ENCODE results near the gene PRKAG2.

The PRKAG2 gene

DNA sequence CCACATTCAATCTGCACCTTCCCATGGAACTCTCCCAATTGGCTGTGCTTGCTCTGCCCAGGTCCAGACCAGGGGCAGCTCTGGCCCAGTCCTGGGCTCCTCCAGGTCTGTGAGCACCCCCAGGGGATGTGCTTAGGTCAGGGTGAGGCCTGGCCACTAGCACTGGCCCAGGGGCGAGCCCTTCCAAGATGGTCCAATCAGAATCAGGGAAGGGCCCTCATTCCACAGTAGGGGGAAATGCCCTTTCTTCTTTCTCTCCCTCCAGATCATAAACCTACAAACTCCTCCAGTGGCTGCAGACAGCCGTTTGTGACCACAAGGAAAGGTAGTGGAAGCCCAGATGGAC lies 157.0 kb downstream of the PRKAG2 start:
- DNase-seq: no peak

DNA sequence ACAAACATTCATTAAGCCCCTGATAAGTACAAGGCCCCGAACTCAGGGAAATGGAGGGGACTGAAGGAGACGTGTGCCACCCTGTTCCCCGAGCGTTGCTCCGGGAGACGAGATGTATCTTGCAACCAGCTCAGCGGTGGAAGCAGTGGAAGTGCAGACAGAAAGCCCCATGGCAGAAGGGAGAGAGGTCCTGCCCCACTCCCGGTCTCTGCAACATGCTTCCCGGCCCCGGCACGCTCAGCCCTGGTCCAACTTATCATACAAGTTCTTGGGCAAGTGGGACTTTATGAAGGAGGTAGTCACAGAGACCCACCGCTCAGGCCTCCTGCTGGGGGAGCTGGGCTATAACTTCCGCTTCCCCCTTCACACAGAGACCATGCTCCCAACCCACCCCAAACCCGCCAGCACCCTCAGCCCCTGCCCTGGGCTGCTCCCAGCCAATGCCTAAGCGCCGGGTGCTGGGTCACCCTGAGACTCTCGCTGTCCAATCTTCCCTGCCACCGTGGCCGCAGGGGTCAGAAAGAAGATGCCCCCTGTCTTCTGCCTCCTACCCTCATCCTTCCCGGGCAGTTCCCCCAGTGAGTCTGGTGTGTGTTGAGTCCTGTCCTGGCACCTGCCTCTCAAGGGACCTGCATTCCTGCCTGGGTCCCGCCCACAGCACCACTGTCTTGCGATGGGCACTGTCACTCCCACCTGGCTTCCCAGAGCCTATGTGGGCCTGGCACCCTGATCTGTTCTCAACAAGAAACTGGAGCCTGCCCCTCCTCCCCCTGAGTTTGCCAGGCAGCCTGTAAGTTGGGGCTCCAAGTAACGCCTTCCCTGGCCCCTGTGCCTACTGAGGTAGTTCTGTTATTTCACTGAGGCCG lies 157.7 kb downstream of the PRKAG2 start:
- no peak for DNase-seq

DNA sequence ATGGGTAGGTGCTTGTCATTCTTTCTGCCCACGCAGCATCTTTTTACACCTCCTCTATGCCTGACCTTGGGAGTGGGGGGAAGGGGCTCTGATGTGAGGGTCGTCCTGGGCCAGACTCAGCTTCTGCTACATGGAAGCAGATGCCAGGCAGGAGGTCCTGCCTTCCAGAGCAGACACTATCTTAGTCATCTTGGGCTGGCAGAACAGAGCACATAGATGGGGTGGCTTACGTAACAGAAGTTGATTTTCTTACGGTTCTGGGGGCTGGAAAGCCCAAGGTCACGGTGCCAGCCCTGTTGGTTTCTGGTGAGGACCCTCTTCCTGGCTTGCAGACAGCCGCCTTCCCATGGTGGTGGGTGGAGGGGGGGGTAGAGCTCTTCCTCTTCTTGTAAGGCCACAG lies 159.0 kb downstream of the PRKAG2 start:
- no peak for DNase-seq

DNA sequence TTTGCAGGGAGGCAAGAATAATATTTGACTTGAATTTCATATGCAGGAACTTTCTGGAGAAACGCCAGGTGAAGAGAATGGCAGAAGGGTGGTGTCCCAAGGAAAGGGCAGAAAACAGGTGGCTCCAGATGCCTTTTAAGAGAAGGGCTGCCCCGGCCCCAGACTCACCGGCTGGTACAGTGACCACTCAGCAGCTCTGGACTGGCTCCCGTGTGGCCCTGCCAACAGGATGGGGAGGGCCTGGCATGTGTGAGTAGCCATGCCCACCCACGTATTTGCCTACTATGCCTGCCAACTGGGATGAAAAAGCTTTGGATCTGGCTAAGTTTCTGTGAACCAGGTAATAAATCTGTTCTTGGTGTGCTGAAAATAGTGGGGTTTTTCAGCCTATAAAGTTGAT lies 159.5 kb downstream of the PRKAG2 start:
- DNase-seq: no peak

DNA sequence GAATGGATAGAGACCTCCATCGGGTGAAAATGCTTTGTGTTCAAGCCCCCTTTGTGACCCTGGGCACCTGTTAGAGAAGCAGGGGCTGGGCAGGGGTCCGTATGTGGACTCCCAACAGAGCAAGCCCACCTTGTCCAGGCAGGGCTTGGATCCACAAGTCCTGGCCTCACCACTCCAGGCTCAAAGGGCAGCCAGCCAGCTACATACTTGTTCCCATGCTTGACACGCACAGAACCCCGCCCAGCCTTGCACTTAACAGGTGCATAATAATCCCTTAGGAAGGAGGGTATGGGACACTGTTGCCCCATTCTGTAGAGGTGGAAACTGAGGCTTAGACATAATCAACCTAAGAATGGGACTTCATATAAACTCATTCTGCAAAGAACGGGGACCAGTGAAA lies 160.6 kb downstream of the PRKAG2 start:
- DNase-seq: no peak

DNA sequence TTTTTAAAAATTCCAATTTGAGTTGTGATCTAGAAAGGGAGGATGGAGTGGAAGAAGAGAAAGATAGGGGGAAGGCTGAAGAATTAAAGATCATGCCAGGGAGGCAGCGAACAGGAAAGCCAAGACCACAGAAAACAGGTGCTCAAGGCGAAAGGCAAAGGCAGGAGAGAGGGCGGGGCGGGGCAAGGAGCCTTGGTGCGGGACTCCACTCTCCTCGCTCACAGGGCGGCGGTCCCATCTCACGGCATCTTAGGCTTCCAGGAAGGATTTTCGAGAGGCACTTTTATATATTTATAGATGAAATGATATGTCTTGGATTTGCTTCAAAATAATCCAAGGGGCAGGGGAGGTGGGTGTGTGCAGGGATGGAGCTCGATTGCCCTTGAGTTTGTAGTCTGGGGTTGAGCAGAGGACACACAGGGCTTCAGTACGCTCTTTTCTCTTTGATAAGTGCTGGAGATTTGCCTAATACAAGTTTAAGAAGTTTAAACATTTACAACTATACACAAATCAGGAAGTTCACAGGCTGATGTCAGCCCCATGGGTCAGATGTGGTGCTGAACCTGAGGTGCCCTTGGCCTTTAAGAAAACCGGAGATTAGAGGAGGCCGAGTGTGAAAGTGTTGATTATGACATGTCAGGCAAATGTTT lies 161.1 kb downstream of the PRKAG2 start:
- DNase-seq: no peak

DNA sequence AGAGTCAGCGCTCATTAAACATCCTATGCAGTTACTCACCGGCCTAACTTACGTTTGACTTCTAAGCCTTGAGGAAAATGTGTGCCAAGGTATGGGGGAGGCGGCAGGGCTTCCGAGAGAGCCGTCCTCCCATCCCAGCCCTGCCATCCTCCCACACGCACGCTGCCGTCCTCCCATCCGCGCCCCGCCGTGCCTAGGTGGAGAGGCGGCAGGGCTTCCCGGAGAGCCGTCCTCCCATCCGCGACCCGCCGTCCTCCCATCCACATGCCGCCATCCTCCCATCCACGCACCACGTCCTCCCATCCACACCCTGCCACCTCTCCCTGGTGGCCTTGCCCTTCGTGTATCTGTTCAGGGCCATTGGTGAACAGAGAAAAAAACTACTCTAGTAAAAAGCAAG lies 162.7 kb downstream of the PRKAG2 start:
- DNase-seq: no peak

DNA sequence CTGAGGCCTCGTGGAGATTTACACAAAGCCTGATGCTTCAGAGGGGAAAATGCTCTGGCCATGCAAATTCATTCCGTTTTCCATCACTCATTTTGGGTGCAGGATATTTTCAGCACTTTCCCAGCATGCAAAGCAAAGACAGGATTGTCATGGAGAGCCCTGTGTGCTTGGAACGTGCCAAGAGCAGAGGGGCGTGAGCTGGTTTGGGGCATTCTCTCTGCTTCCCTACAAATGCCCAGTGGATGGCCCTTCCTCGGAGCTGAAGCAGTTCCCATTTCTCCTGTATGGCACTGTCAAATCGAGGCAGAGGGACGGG lies 164.1 kb downstream of the PRKAG2 start:
- DNase-seq: no peak

DNA sequence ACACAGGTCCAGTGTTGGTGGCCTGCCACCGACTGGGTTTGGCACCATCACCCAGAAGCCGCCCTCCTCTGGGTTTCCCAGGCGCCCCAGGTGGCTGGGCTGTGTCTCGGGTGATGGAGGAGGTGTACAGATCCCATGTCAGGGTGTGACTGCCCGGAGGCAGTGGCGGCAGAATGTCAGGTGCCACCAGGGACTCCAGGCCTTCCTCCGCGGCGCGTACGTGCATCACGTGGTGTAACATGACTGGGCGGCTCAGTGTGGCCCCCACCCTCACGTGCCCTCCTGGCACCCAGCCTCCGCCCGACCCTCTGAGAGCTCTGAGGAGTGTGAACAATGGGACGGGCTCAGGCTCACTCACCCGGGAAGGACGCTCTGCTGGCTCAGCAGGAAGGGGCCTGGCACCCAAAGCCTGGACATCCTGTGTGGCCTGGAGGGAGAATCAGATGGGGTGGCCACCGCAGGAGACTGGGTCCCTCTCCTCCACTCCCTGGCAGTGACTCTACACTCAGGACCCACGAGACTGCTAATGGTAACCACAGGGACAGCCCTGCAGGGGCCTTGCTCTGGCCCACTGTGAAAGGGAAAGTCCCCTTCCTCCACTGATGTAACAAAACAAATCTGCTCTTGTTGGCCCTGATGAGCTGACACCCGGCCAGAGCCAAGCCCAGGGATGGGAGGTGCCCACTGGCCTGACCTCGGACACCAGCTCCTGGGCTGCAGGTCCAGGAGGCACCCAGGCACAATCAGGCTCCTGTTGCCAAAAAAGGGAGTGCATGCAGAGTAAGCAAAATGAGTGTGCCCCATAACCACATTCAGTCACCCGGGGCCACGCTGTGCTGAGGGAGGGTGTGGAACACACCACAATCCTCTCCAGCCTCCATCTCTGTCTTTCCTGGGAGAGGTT lies 164.8 kb downstream of the PRKAG2 start:
- no peak for DNase-seq

DNA sequence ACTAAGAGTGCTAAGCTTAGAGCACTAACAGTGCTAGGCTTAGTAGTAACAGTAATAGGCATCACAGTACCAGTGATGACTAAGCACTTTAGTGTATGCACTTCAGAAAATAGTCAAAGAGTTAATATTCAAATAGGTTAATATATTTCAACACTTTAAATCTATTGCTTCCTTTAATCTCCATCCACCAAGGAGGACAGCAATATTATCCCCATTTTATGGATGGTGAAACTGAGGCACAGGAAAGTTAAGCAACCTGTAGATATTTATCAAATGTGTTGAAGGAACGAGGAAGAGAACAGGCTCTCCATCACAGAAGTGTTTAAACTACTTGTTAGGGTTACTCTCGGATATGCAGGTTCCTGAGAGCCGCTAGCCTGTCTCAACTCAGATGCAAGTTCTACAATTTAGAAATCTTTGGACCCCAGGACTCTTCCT lies 165.5 kb downstream of the PRKAG2 start:
- no peak for DNase-seq

DNA sequence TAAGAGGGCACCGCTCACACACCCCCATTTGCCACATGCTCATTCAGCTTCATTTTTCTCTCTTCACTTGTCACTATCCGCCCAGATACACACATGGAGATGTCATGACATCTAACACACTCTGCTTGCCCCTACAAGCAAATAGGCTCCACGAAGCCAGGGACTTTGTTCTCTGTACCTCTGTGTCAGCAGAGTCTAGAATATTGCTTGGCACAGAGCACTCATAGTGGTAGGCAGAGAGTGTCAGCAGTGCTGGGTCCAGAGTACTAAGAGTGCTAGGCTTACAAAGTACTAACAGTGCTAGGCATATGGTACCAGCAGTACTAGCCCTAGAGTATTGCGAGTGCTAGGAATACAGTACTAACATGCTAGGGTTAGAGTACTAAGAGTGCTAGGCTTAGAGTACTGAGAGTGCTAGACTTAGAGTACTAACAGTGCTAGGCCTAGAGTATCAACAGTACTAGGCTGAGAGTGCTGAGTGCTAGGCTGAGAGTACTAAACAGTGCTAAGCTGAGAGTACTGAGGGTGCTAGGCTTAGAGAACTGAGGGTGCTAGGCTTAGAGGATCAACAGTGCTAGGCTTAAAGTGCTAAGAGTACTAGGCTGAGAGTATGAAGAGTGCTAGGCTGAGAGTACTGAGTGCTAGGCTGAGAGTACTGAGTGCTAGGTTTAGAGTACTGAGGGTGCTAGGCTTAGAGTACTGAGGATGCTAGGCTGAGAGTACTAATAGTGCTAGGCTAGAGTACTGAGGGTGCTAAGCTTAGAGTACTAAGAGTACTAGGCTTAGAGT lies 166.1 kb downstream of the PRKAG2 start:
- no peak for DNase-seq

DNA sequence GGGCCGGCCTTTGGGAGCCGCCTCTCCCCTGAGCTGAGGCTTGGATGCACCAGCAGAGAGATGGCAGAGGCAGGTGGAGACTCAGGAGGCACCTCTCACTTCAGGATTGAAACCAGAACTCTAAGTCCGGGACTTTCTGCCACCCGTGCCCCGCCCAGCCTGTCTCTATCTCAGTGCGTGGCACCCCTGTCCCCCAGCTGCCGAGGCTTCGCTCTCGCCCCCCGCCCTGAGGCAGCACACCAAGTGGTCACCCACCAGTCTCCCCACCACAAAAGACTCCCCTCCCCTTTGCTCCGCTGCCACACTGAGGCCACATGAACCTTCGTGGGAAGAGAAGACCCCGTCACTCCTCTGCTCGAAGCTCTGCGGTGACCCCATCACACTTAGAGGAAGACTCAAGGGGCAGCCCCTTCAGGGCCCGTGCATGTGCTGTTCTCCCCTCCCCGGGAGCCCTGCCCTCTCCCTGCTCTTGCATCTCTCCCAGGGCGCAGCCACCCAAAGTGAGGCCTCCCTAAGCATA lies 166.7 kb downstream of the PRKAG2 start:
- DNase-seq: no peak

DNA sequence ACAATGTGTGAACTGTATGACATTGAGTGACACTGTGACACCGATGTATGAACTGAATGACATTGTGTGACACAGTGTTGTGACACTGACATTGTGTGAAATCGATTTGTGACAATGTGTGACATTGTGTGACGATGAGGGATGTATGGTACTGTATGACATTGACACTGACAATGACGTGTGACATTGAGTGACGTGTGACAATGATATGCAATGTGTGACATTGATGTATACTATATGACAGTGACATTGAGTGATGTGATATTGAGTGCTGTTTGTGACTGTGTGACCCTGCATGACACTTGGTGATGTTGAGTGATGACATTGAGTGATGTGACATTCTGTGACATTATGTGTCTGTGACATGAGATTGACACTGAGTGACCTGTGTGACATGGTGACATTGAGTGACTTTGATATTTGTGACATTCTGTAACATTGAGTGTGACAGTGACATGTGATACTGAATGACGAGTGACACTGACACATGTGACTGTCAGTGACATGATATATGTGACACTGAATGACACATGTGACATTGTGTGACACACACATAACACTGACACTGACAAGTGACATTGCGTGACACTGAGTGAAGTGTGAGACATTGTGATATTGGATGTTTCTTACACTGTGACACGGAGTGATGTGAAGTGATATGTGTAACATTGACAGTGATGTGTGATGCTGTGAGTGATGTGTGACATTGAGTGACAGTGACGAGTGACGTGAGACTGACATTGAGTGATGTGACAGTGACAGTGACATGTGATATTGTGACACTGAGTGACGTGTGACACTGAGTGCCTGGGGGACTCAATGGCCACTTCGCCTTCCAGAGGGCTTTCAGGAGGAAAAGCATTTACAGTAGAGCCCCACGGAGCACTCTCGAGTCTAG lies 167.5 kb downstream of the PRKAG2 start:
- DNase-seq: no peak

DNA sequence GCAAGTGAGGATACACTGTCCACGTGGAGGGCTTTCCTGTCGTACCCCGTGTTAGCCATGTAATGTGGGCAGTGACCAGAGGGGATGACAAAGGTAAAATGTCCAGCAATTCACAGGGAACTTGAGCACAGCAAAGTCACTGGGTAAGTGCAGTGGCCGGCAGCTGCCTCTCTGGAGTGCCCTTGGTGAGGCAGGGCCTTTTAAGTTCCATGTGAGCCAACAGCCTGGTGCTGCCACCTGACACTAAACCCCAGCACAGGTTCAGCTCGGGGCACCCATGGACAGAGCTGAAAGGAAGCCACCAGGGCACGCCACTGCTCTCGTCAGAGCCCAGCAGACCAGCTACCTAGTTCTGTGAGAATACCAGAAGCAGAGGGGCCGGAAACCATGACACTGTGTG lies 168.3 kb downstream of the PRKAG2 start:
- no peak for DNase-seq

DNA sequence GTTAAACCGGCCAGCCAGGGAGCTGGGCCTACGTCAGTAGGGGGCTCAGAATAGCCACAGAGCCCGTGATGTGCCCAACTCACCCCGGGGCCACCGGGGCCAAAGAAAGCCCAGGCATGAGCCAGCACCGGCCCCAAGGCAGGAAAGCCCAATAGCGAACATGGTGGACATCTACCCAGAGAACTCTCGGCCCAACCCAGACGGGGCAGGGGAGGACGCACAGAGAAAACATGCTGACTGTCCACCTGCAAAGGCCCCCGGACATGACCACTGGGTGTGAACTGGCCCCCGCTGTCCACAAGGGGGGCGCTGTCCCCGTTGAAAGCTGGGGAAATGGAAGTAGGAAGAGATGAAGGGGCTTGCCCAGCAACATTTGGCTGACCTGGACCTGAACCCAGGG lies 169.2 kb downstream of the PRKAG2 start:
- no peak for DNase-seq

DNA sequence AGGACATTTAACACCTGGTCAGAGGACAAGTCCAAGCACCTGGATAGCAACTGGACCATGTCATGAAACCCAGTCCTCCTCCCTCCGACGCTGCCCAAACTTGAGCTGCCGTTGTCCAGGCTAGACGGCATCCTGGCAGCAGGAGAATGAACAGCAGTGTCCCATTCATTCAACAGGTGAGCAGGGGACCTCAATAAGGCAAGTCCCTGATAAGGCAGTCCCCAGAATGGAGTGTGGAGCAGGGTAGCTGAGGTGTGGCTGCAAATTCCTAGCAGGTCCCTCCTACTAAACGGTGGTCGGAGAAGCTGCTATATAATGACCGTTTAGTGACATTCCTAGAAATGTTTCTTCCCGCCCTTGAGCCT lies 169.8 kb downstream of the PRKAG2 start:
- DNase-seq: no peak

DNA sequence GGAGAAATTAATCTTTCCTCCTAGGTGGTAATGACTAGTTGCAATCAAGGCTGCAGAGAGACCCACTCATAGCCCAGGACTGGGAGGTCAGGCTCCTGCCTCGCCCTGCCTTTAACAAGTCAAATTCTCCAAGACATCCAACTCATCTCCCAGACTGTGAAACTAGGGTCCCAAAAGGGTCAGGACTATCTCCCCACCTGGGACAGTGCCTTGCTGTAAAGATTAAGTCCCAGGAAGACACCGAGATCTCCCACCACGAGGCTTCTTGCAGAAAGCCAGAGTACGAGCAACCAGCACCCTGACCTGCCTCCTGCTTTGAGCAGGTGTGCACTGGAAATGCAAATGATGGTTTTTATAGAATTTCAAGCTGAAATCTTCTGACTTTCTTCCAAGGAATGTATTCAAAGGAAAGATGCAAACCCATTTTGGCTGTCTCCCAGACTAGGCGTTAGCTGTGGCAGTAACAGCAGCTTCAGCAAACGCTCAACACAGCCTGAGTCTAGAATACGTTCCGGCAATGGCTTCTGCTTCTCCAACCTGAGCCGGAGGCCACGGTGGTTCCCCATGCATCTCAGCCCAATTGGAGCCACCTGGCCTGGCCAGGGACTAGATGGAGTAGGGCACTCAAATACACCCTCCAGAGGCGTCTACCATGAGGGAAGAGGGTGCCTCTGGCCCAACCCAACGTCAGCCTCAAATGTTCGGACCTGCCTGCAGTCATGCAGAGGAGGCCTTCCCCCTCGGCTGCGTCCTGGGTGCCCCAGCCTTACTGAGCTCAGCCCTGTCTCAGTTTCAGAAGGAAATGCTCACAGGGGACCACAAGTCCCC lies 170.4 kb downstream of the PRKAG2 start:
- DNase-seq: no peak

DNA sequence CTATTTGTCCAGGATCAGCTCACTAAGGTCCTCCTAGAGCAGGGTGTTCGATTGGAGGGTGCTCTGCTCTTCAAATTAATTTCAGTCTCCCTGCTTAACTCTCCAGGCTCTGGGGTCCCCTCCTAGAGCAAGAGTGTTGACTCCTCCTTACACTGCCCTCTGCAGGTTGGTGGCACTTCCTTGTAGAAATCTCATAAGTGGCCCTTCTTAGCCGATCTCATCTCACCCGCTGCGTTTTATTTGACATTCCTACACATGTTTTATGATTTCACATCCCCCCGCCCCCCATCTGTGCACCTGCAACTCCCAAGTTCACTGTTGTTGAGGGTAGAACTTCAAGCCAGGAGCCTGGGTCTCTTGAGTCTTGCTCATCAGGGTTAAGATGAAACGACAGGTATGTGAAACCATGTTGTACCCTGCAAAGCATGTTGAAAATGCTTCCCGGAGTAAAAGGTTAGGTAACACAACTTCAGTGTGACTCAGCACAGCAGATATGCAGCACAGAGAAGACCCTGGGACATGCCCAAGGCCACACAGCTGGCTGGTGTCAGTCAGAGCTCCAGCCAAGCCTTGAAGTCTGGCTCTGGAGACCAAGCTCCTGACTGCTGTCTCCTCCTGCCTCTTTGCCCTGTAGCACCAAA lies 171.2 kb downstream of the PRKAG2 start:
- no peak for DNase-seq

DNA sequence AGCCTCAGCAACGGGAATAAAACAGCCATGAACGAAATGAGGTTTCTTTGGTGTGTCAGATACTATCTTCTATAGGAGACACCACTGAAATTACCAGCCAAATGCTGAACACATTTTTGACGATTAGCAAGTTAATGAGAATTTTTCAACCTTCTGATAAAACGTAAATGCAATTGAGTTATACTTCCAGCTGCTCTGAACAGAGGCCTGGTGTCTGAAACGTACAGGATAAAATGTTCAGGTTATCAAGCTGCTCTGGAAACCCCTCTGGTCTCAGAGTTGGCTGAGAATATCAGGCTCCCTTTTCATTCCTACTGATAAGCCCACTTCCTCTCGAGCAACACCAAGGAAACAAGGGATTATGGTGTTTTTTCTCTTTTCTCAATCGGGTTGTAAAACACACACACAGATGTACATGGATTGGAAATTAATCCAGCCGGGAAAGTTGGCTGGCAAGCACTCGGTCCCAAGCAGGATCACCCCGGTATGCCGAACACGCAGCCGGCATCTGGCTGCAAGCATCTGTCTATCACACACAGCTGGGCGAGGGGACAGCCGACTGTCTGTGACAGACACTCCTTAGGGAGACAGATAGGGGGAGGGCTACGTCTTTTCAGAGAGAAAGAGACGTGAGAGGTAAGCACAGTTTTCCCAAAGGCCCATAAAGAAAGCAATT lies 171.8 kb downstream of the PRKAG2 start:
- no peak for DNase-seq
